Stimulated activated naive CD8-positive, alpha-beta T cell treated with anti-CD3 and anti-CD28 coated beads, Interleukin-15, amount 100 ng/mL, for 72 hours (primary cell): ENCODE results near the gene POU6F1.

Experiments
- ATAC-seq: fragments of 150-1000 bp; cut with Tn5 transposase; 2 replicates; pipeline ENCODE4 v1.10.0; 2021; ENCODE audit warnings: mild to moderate bottlenecking, moderate library complexity
- DNase-seq, 2 donors: peaks; one replicate each; pipeline ENCODE4 v3.0.0; 2021 to 2022
- H3K27ac Mint-ChIP-seq, 2 donors: one replicate each; pipeline ENCODE4 v1.8.0; 2022; ENCODE audit warnings: mild to moderate bottlenecking in 2 of 2, mixed read lengths in 2 of 2, moderate library complexity in 2 of 2
- H3K27me3 Mint-ChIP-seq: one replicate; pipeline ENCODE4 v1.8.0; 2022; ENCODE audit warnings: mixed read lengths
- H3K4me1 Mint-ChIP-seq: one replicate; pipeline ENCODE4 v1.8.0; 2022; ENCODE audit warnings: mild to moderate bottlenecking, mixed read lengths
- H3K4me3 Mint-ChIP-seq, 2 donors: one replicate each; pipeline ENCODE4 v1.8.0; 2022; ENCODE audit warnings: mild to moderate bottlenecking in 2 of 2, mixed read lengths in 2 of 2, moderate library complexity in 1 of 2
- H3K9me3 Mint-ChIP-seq, 2 donors: one replicate each; pipeline ENCODE4 v1.8.0; 2022; ENCODE audit warnings: mixed read lengths in 2 of 2

Gene POU6F1

GRCh38 chr12:51217133-51217967 is 512 bp downstream of the POU6F1 start:
- H3K4me3 Mint-ChIP-seq, result peak overlapping the region; percentile 79 to 89
- H3K27me3 Mint-ChIP-seq, result no peaks in the 10 kb centered on the region
- H3K4me1 Mint-ChIP-seq, result peaks cover 20% of the 10 kb centered on the region
- peak; percentile 62 for ATAC-seq
- peak overlapping the region in 1 of 2 donors; percentile 99 for H3K27ac Mint-ChIP-seq
- DNase-seq, result peak; percentile 37 to 53
- no peaks in the 10 kb centered on the region for H3K9me3 Mint-ChIP-seq

- no peak for DNase-seq
- no peak overlapping the region for H3K27ac Mint-ChIP-seq
- no peaks in the 10 kb centered on the region for H3K9me3 Mint-ChIP-seq
- no peaks in the 10 kb centered on the region for H3K27me3 Mint-ChIP-seq
- no peak for ATAC-seq
- peak overlapping the region; percentile 41 to 67 for H3K4me3 Mint-ChIP-seq
- H3K4me1 Mint-ChIP-seq, result peaks cover 20% of the 10 kb centered on the region
These were observed 1.2 kb downstream of the POU6F1 start for GRCh38 chr12:51216642-51217041.

- H3K27ac Mint-ChIP-seq, result no peak overlapping the region
- no peaks in the 10 kb centered on the region for H3K27me3 Mint-ChIP-seq
- ATAC-seq (no peak), DNase-seq (no peak)
- no peaks in the 10 kb centered on the region for H3K9me3 Mint-ChIP-seq
- H3K4me3 Mint-ChIP-seq, result no peak overlapping the region
- peaks cover 20% of the 10 kb centered on the region for H3K4me1 Mint-ChIP-seq
These were observed 3.0 kb downstream of the POU6F1 start for GRCh38 chr12:51214895-51215294.

GRCh38 chr12:51210690-51211395 is 7.0 kb downstream of the POU6F1 start:
- no peak overlapping the region for H3K4me3 Mint-ChIP-seq
- no peak overlapping the region for H3K27ac Mint-ChIP-seq
- ATAC-seq, result no peak
- no peaks in the 10 kb centered on the region for H3K4me1 Mint-ChIP-seq
- no peaks in the 10 kb centered on the region for H3K9me3 Mint-ChIP-seq
- DNase-seq, result no peak
- no peaks in the 10 kb centered on the region for H3K27me3 Mint-ChIP-seq

GRCh38 chr12:51209259-51209658 is 8.6 kb downstream of the POU6F1 start:
- DNase-seq (no peak), ATAC-seq (no peak)
- Mint-ChIP-seq H3K27ac (no peak overlapping the region), H3K27me3 (no peaks in the 10 kb centered on the region), H3K4me1 (no peaks in the 10 kb centered on the region), H3K9me3 (no peaks in the 10 kb centered on the region), H3K4me3 (no peak overlapping the region)

- Mint-ChIP-seq H3K4me3 (no peak overlapping the region), H3K4me1 (peaks cover 8% of the 10 kb centered on the region), H3K27me3 (no peaks in the 10 kb centered on the region), H3K9me3 (no peaks in the 10 kb centered on the region), H3K27ac (no peak overlapping the region)
- ATAC-seq, result no peak
- DNase-seq, result no peak
These were observed 9.7 kb downstream of the POU6F1 start for GRCh38 chr12:51208016-51208660.

GRCh38 chr12:51205350-51205749 is 12.5 kb downstream of the POU6F1 start:
- H3K4me1 Mint-ChIP-seq, result peaks cover 13% of the 10 kb centered on the region
- ATAC-seq, result no peak
- DNase-seq, result no peak
- H3K4me3 Mint-ChIP-seq, result no peak overlapping the region
- no peaks in the 10 kb centered on the region for H3K9me3 Mint-ChIP-seq
- H3K27me3 Mint-ChIP-seq, result no peaks in the 10 kb centered on the region
- H3K27ac Mint-ChIP-seq, result peak overlapping the region in 1 of 2 donors; percentile 50

GRCh38 chr12:51202718-51203117 is 15.1 kb downstream of the POU6F1 start:
- ATAC-seq (no peak), DNase-seq (no peak)
- Mint-ChIP-seq H3K4me1 (peaks cover 13% of the 10 kb centered on the region), H3K9me3 (no peaks in the 10 kb centered on the region), H3K27ac (no peak overlapping the region), H3K4me3 (no peak overlapping the region), H3K27me3 (no peaks in the 10 kb centered on the region)

GRCh38 chr12:51200806-51201205 is 17.1 kb downstream of the POU6F1 start:
- no peak overlapping the region for H3K27ac Mint-ChIP-seq
- DNase-seq, result no peak

GRCh38 chr12:51200156-51200555 is 17.7 kb downstream of the POU6F1 start:
- H3K27me3 Mint-ChIP-seq, result no peaks in the 10 kb centered on the region
- peaks cover 13% of the 10 kb centered on the region for H3K4me1 Mint-ChIP-seq
- ATAC-seq, result no peak
- peak overlapping the region in 1 of 2 donors; percentile 86 for H3K27ac Mint-ChIP-seq
- H3K9me3 Mint-ChIP-seq, result no peaks in the 10 kb centered on the region
- H3K4me3 Mint-ChIP-seq, result no peak overlapping the region
- DNase-seq, result no peak

More at GRCh38 chr12:51200806-51201205, 17.1 kb downstream of the POU6F1 start:
- H3K9me3 Mint-ChIP-seq, result no peaks in the 10 kb centered on the region
- H3K4me1 Mint-ChIP-seq, result peaks cover 13% of the 10 kb centered on the region
- no peaks in the 10 kb centered on the region for H3K27me3 Mint-ChIP-seq
- no peak overlapping the region for H3K4me3 Mint-ChIP-seq
- ATAC-seq, result no peak

GRCh38 chr12:51199366-51199945 is 18.4 kb downstream of the POU6F1 start:
- no peak for ATAC-seq
- Mint-ChIP-seq H3K27me3 (no peaks in the 10 kb centered on the region), H3K4me1 (peaks cover 13% of the 10 kb centered on the region), H3K9me3 (no peaks in the 10 kb centered on the region), H3K27ac (peak overlapping the region in 1 of 2 donors; percentile 86), H3K4me3 (no peak overlapping the region)
- DNase-seq, result no peak

GRCh38 chr12:51198568-51199365 is 19.1 kb downstream of the POU6F1 start:
- Mint-ChIP-seq H3K27ac (no peak overlapping the region), H3K4me3 (no peak overlapping the region), H3K4me1 (peaks cover 11% of the 10 kb centered on the region), H3K9me3 (no peaks in the 10 kb centered on the region), H3K27me3 (no peaks in the 10 kb centered on the region)
- DNase-seq (no peak), ATAC-seq (no peak)

- no peak overlapping the region for H3K27ac Mint-ChIP-seq
- no peak for DNase-seq
- no peak for ATAC-seq
- no peaks in the 10 kb centered on the region for H3K27me3 Mint-ChIP-seq
- H3K4me1 Mint-ChIP-seq, result peaks cover 3% of the 10 kb centered on the region
- H3K4me3 Mint-ChIP-seq, result no peak overlapping the region
- no peaks in the 10 kb centered on the region for H3K9me3 Mint-ChIP-seq
These were observed 19.9 kb downstream of the POU6F1 start for GRCh38 chr12:51197736-51198567.

GRCh38 chr12:51196547-51196946 is 21.3 kb downstream of the POU6F1 start:
- no peak for ATAC-seq
- no peak for DNase-seq
- H3K4me3 Mint-ChIP-seq, result no peak overlapping the region
- no peaks in the 10 kb centered on the region for H3K27me3 Mint-ChIP-seq
- no peaks in the 10 kb centered on the region for H3K9me3 Mint-ChIP-seq
- no peaks in the 10 kb centered on the region for H3K4me1 Mint-ChIP-seq
- peak overlapping the region in 1 of 2 donors; percentile 3 for H3K27ac Mint-ChIP-seq
